Neural cell (in vitro differentiated cells): Measurements from ENCODE around the gene FAM181B. TPM values are rescaled to one million over a fixed set of nuclear protein-coding genes. Genes with fewer than 3 reads are reported as not detected.

Experiments
- H2AFZ ChIP-seq: fragments of 200-600, 300-800 bp; sonication (generic), shearing (Covaris generic); 2 replicates; pipeline ENCODE4 v1.6.0; 2014; ENCODE audit warnings: low read depth, mild to moderate bottlenecking, antibody characterized with exemption, low read length, moderate library complexity
- H3F3A ChIP-seq: fragments of 200-600 bp; shearing (Covaris generic); 2 replicates; pipeline ENCODE4 v1.6.1; 2016; ENCODE audit warnings: mild to moderate bottlenecking, moderate library complexity, mixed read lengths, antibody characterized with exemption, low read length; ENCODE audit not compliant: insufficient read depth, poor library complexity, severe bottlenecking
- H3K27ac ChIP-seq: fragments of 200-600, 300-800 bp; sonication (generic), shearing (Covaris generic); 2 replicates; pipeline ENCODE4 v1.5.1; 2014; ENCODE audit warnings: mild to moderate bottlenecking, low read length, moderate library complexity
- H3K27me3 ChIP-seq: fragments of 300-800, 200-600 bp; sonication (generic), shearing (Covaris generic); 2 replicates; pipeline ENCODE4 v1.6.0; 2014; ENCODE audit warnings: mild to moderate bottlenecking, low read depth, low read length, moderate library complexity; ENCODE audit not compliant: insufficient read depth
- H3K36me3 ChIP-seq: fragments of 300-800, 200-600 bp; sonication (generic), shearing (Covaris generic); 2 replicates; pipeline ENCODE4 v1.5.1; 2014; ENCODE audit warnings: mild to moderate bottlenecking, antibody characterized with exemption, low read length, moderate library complexity; ENCODE audit not compliant: insufficient read depth
- H3K4me2 ChIP-seq: fragments of 300-800, 200-600 bp; sonication (generic), shearing (Covaris generic); 2 replicates; pipeline ENCODE4 v1.6.0; 2014; ENCODE audit warnings: mild to moderate bottlenecking, low read length
- H3K4me3 ChIP-seq: fragments of 300-800, 200-600 bp; sonication (generic), shearing (Covaris generic); 2 replicates; pipeline ENCODE4 v1.5.1; 2014; ENCODE audit warnings: mild to moderate bottlenecking, low read length, moderate library complexity
- H3K79me2 ChIP-seq: fragments of 200-600 bp; shearing (Covaris generic); replicated peaks from 2 replicates; pipeline ENCODE4 v1.6.0; 2014; ENCODE audit warnings: mild to moderate bottlenecking, low read length, moderate library complexity; ENCODE audit not compliant: insufficient read depth
- H3K9ac ChIP-seq: fragments of 300-800, 200-600 bp; sonication (generic), shearing (Covaris generic); 2 replicates; pipeline ENCODE4 v1.6.1; 2016; ENCODE audit warnings: mild to moderate bottlenecking, low read length, mixed read lengths
- H3K9me2 ChIP-seq: fragments of 200-600 bp; shearing (Covaris generic); 2 replicates; pipeline ENCODE4 v1.6.1; 2016; ENCODE audit warnings: mild to moderate bottlenecking, low read length, mixed read lengths; ENCODE audit not compliant: insufficient read depth
- H3K9me3 ChIP-seq: fragments of 200-600, 300-800 bp; sonication (generic), shearing (Covaris generic); 2 replicates; pipeline ENCODE4 v1.6.1; 2016; ENCODE audit warnings: mild to moderate bottlenecking, mixed run types, low read length, moderate library complexity, mixed read lengths
- H4K20me1 ChIP-seq: fragments of 200-600 bp; shearing (Covaris generic); 2 replicates; pipeline ENCODE4 v1.6.1; 2016; ENCODE audit warnings: mild to moderate bottlenecking, mixed run types; ENCODE audit not compliant: insufficient read depth
- EP300 ChIP-seq: fragments of 450-650 bp; conservative IDR thresholded peaks from 2 replicates; pipeline ENCODE4 v1.6.1; 2014; ENCODE audit warnings: antibody characterized with exemption, mild to moderate bottlenecking, moderate library complexity; ENCODE audit not compliant: poor library complexity, severe bottlenecking
- EZH2 ChIP-seq: fragments of 200-600, 300-800 bp; shearing (Covaris generic), sonication (generic); IDR thresholded peaks from 2 replicates; pipeline ENCODE4 v1.6.1; 2014; ENCODE audit warnings: antibody characterized with exemption, low read length, borderline replicate concordance, mild to moderate bottlenecking; ENCODE audit not compliant: insufficient read depth, poor library complexity, severe bottlenecking
- MXI1 ChIP-seq: fragments of 450-650 bp; conservative IDR thresholded peaks from 2 replicates; pipeline ENCODE4 v1.6.1; 2014; ENCODE audit warnings: antibody characterized with exemption, mild to moderate bottlenecking; ENCODE audit not compliant: poor library complexity, severe bottlenecking
- POLR2AphosphoS5 ChIP-seq: IDR thresholded peaks from 2 replicates; pipeline ENCODE4 v1.6.1; 2012
- RAD21 ChIP-seq: fragments of 450-650 bp; conservative IDR thresholded peaks from 2 replicates; pipeline ENCODE4 v1.6.1; 2014; ENCODE audit warnings: antibody characterized with exemption, mild to moderate bottlenecking, moderate library complexity
- SMC3 ChIP-seq: fragments of 450-650 bp; conservative IDR thresholded peaks from 2 replicates; pipeline ENCODE4 v1.6.1; 2014; ENCODE audit warnings: antibody characterized with exemption, mild to moderate bottlenecking, moderate library complexity; ENCODE audit not compliant: poor library complexity
- TAF1 ChIP-seq: IDR thresholded peaks from 2 replicates; pipeline ENCODE4 v1.6.1; 2012; ENCODE audit warnings: low read depth
- polyA plus RNA-seq: library from polyadenylated mRNA; depleted of rRNA; stranded (reverse); fragments of >200 nt; gene quantifications from 2 replicates; pipeline ENCODE4 v1.2.3, GENCODE V29; 2014
- TF ChIP-seq, protein P1 (sequence below): fragments of 450-650 bp; IDR thresholded peaks from 2 replicates; pipeline ENCODE4 v1.5.1; 2014; ENCODE audit warnings: antibody characterized with exemption, mild to moderate bottlenecking, moderate library complexity; ENCODE audit not compliant: poor library complexity, severe bottlenecking
- TF ChIP-seq, protein P2 (sequence below): IDR thresholded peaks from 2 replicates; pipeline ENCODE4 v1.6.1; 2012; ENCODE audit warnings: borderline replicate concordance

The FAM181B gene
- polyA plus RNA-seq, 1 donor from 2014 or later, result 1.3 TPM

DNA sequence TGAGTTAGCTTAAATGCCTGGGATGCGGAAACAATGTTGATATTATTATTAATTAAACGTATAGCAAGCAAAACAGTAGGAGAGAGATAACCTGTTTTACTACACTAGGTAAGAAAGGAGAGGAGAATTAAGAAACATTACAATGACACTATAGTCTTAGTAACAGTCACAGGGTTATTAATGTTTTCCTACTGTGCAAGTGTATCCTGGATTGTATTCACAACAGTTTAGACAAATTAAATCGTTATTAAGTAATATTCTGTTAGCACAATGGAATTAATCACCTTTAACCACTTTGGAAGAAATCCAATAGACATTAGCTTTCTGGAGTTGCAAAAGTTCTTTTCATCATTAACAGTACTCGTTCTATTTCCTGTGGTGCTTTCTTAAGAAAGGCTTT lies 3.4 kb downstream of the FAM181B start:
- Histone ChIP-seq H3K27ac (no peak overlapping the region), H3K4me3 (no peak overlapping the region), H3K9ac (no peak overlapping the region), H3K79me2 (no peaks in the 10 kb centered on the region), H4K20me1 (no peaks in the 10 kb centered on the region), H3F3A (no peaks in the 10 kb centered on the region), H3K4me2 (no peak overlapping the region), H2AFZ (no peak overlapping the region), H3K9me3 (no peaks in the 10 kb centered on the region), H3K9me2 (no peaks in the 10 kb centered on the region), H3K27me3 (peaks cover 35% of the 10 kb centered on the region), H3K36me3 (no peaks in the 10 kb centered on the region)
- TF ChIP-seq, protein P1, sequence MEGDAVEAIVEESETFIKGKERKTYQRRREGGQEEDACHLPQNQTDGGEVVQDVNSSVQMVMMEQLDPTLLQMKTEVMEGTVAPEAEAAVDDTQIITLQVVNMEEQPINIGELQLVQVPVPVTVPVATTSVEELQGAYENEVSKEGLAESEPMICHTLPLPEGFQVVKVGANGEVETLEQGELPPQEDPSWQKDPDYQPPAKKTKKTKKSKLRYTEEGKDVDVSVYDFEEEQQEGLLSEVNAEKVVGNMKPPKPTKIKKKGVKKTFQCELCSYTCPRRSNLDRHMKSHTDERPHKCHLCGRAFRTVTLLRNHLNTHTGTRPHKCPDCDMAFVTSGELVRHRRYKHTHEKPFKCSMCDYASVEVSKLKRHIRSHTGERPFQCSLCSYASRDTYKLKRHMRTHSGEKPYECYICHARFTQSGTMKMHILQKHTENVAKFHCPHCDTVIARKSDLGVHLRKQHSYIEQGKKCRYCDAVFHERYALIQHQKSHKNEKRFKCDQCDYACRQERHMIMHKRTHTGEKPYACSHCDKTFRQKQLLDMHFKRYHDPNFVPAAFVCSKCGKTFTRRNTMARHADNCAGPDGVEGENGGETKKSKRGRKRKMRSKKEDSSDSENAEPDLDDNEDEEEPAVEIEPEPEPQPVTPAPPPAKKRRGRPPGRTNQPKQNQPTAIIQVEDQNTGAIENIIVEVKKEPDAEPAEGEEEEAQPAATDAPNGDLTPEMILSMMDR, result no peak
- TF ChIP-seq EP300, result no peak
- TF ChIP-seq MXI1, result no peak
- TF ChIP-seq, protein P2, sequence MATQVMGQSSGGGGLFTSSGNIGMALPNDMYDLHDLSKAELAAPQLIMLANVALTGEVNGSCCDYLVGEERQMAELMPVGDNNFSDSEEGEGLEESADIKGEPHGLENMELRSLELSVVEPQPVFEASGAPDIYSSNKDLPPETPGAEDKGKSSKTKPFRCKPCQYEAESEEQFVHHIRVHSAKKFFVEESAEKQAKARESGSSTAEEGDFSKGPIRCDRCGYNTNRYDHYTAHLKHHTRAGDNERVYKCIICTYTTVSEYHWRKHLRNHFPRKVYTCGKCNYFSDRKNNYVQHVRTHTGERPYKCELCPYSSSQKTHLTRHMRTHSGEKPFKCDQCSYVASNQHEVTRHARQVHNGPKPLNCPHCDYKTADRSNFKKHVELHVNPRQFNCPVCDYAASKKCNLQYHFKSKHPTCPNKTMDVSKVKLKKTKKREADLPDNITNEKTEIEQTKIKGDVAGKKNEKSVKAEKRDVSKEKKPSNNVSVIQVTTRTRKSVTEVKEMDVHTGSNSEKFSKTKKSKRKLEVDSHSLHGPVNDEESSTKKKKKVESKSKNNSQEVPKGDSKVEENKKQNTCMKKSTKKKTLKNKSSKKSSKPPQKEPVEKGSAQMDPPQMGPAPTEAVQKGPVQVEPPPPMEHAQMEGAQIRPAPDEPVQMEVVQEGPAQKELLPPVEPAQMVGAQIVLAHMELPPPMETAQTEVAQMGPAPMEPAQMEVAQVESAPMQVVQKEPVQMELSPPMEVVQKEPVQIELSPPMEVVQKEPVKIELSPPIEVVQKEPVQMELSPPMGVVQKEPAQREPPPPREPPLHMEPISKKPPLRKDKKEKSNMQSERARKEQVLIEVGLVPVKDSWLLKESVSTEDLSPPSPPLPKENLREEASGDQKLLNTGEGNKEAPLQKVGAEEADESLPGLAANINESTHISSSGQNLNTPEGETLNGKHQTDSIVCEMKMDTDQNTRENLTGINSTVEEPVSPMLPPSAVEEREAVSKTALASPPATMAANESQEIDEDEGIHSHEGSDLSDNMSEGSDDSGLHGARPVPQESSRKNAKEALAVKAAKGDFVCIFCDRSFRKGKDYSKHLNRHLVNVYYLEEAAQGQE, result no peak
- TF ChIP-seq SMC3, result no peak
- no peak for TF ChIP-seq POLR2AphosphoS5

DNA sequence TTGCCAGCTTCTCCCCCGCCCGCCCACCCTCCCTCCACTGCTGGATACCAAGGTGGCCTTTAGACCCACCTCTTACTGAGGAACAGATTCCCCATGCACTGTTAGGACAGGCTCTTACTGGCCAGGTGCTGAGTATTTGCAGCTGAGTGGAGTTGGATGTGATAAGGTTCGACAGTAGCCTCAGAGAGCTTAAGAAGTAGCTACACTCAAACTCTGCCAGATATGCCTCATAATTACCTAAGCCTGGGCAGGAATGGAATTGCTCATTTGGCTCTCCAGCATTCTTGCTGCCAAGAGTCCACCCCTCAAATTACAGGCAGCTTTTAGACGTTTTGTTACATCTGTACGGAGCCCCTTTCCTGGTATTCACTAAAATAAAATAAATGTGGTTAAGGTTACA lies 9.6 kb downstream of the FAM181B start:
- no peaks in the 10 kb centered on the region for H3K36me3 ChIP-seq
- no peaks in the 10 kb centered on the region for H3K9me3 ChIP-seq
- no peaks in the 10 kb centered on the region for H3K27me3 ChIP-seq
- no peak overlapping the region for H2AFZ ChIP-seq
- H3K4me2 ChIP-seq, result no peak overlapping the region
- H3K79me2 ChIP-seq, result no peaks in the 10 kb centered on the region
- no peak for TF ChIP-seq SMC3
- TF ChIP-seq, protein P2, result no peak
- no peak for TF ChIP-seq EZH2
- no peak for TF ChIP-seq MXI1
- TF ChIP-seq, protein P1, result no peak
- TF ChIP-seq RAD21, result no peak
- no peak for TF ChIP-seq EP300
- no peak for TF ChIP-seq TAF1
- no peak for TF ChIP-seq POLR2AphosphoS5
- H3K9ac ChIP-seq, result no peak overlapping the region
- H3F3A ChIP-seq, result no peaks in the 10 kb centered on the region
- H3K4me3 ChIP-seq, result no peak overlapping the region
- H3K27ac ChIP-seq, result no peak overlapping the region
- no peaks in the 10 kb centered on the region for H3K9me2 ChIP-seq
- no peaks in the 10 kb centered on the region for H4K20me1 ChIP-seq
